ENCODE results near the gene DLEC1.

The DLEC1 gene

DNA sequence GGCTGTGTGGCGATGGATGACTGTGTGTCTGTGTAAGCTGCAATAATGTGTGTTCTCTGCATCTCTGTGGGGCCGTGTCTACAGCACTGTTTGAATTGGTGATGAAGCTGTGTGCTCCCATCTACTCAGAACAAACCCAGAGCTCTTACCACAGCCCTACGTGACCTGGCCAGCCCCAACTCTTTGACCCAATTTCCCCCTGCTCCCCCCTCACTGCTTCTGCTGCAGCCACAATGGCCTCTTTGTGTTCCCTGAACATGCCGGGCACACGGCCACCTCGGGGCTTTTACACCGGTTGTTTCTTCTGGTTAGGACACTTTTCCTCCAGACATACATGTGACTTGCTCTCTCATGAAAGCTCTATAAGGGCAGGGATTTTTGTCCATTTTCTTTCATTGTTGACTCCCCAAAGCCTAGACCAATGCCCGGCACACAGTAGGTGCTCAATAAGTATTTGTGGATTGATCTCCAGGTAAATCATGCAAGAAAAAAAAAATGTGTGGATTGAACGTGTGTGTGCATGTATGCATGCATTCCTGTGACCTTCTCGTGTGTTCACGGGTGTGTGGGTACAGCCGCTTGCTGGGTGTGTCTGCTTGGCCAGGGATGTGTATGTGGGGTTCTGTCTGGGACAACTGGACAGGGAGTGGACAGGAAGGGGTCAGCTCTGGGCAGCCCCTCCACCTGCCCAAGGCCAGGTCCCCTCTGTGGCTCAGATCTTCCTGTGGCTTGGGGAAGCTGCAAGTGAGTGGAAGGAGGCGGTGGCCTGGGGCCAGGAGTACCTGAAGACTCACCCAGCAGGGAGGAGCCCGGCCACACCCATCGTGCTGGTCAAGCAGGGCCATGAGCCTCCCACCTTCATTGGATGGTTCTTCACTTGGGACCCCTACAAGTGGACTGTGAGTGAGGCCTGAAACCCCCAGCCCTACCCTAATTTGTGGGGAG lies 33.7 kb upstream of the DLEC1 start:
- H3K9ac ChIP-seq (ENCODE audit: low read depth, low read length, poor library complexity, severe bottlenecking) = no peak overlapping the region
- H3K36me3 ChIP-seq (ENCODE audit: insufficient read depth, low read length) = peaks cover 17% of the 10 kb centered on the region; the same call in 1 of the 2 replicates
- no peaks in the 10 kb centered on the region for H3K4me1 ChIP-seq (ENCODE audit: insufficient read depth, low read length, poor library complexity, severe bottlenecking)
- H3K4me2 ChIP-seq (ENCODE audit: low read depth, low read length, poor library complexity, severe bottlenecking) = no peak overlapping the region
- H3K9me2 ChIP-seq (replicated peaks; ENCODE audit: low read depth, low read length) = no peaks in the 10 kb centered on the region
- no peaks in the 10 kb centered on the region for H3K79me2 ChIP-seq (ENCODE audit: insufficient read depth, low read length)
- TF ChIP-seq EZH2phosphoT487 (IDR thresholded peaks at IDR 0.05; ENCODE audit: borderline replicate concordance) = no peak
- TF ChIP-seq, protein P1, sequence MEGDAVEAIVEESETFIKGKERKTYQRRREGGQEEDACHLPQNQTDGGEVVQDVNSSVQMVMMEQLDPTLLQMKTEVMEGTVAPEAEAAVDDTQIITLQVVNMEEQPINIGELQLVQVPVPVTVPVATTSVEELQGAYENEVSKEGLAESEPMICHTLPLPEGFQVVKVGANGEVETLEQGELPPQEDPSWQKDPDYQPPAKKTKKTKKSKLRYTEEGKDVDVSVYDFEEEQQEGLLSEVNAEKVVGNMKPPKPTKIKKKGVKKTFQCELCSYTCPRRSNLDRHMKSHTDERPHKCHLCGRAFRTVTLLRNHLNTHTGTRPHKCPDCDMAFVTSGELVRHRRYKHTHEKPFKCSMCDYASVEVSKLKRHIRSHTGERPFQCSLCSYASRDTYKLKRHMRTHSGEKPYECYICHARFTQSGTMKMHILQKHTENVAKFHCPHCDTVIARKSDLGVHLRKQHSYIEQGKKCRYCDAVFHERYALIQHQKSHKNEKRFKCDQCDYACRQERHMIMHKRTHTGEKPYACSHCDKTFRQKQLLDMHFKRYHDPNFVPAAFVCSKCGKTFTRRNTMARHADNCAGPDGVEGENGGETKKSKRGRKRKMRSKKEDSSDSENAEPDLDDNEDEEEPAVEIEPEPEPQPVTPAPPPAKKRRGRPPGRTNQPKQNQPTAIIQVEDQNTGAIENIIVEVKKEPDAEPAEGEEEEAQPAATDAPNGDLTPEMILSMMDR (conservative IDR thresholded peaks at IDR 0.05; ENCODE audit: low read length) = no peak
- H2AFZ ChIP-seq (ENCODE audit: low read length) = no peak overlapping the region
- H4K20me1 ChIP-seq (ENCODE audit: insufficient read depth, low read length, poor library complexity, severe bottlenecking) = no peaks in the 10 kb centered on the region
- no peaks in the 10 kb centered on the region for H3F3A ChIP-seq (ENCODE audit: low read depth)
- H3K27me3 ChIP-seq (ENCODE audit: insufficient read depth, low read length, poor library complexity, severe bottlenecking) = no peaks in the 10 kb centered on the region
- no peaks in the 10 kb centered on the region for H3K9me3 ChIP-seq (ENCODE audit: insufficient read depth, low read depth, low read length)
- H3K4me3 ChIP-seq (ENCODE audit: low read length, poor library complexity, severe bottlenecking) = no peak overlapping the region

DNA sequence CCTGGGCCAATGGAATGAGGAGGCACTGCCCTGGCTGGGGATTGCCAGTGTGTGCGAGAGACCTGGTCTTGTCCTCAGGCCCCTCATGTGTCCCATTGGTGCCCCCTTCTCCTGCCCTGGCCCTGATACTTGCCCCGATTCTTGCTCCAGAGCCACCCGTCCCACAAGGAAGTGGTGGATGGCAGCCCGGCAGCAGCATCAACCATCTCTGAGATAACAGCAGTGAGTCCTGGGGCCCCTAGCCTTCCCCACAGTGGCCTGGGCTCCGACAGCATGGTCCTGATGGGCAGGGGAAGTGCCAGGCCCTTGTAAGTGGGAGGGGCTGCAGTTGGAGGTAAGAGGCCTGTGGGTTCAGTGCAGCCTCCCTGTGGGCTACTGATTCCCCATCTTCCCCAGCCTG lies 33.0 kb upstream of the DLEC1 start:
- Histone ChIP-seq H3K27me3 (ENCODE audit: insufficient read depth, low read length, poor library complexity, severe bottlenecking) (no peaks in the 10 kb centered on the region), H3K4me1 (ENCODE audit: insufficient read depth, low read length, poor library complexity, severe bottlenecking) (no peaks in the 10 kb centered on the region), H3K9ac (ENCODE audit: low read depth, low read length, poor library complexity, severe bottlenecking) (no peak overlapping the region), H3K36me3 (ENCODE audit: insufficient read depth, low read length) (peaks cover 17% of the 10 kb centered on the region; the same call in 1 of the 2 replicates), H3K79me2 (ENCODE audit: insufficient read depth, low read length) (no peaks in the 10 kb centered on the region), H3K9me3 (ENCODE audit: insufficient read depth, low read depth, low read length) (no peaks in the 10 kb centered on the region), H4K20me1 (ENCODE audit: insufficient read depth, low read length, poor library complexity, severe bottlenecking) (no peaks in the 10 kb centered on the region), H3K4me2 (ENCODE audit: low read depth, low read length, poor library complexity, severe bottlenecking) (no peak overlapping the region), H3F3A (ENCODE audit: low read depth) (no peaks in the 10 kb centered on the region), H2AFZ (ENCODE audit: low read length) (no peak overlapping the region), H3K4me3 (ENCODE audit: low read length, poor library complexity, severe bottlenecking) (no peak overlapping the region), H3K9me2 (replicated peaks; ENCODE audit: low read depth, low read length) (no peaks in the 10 kb centered on the region)
- TF ChIP-seq EZH2phosphoT487 (IDR thresholded peaks at IDR 0.05; ENCODE audit: borderline replicate concordance) = no peak
- TF ChIP-seq, protein P1 (conservative IDR thresholded peaks at IDR 0.05; ENCODE audit: low read length) = no peak

DNA sequence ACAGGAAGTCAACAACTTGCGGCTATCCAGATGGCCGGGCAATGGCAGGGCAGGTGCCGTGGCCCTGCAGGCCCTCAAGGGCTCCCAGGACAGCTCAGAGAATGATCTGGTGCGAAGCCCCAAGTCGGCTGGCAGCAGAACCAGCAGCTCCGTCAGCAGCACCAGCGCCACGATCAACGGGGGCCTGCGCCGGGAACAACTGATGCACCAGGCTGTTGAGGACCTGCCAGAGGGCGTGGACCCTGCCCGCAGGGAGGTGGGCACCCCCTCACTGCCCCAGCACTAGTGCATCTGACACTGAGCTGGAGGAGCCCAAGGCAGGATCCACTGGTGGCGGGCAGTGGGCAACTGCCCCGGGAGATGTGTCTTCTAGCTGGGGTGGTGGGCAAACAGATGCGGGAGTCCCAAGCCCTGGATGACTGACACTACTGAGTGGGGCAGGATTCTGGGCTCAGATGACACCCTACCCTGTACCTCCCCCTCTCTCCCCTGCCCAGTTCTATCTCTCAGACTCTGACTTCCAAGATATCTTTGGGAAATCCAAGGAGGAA lies 32.5 kb upstream of the DLEC1 start:
- H4K20me1 ChIP-seq (ENCODE audit: insufficient read depth, low read length, poor library complexity, severe bottlenecking) = no peaks in the 10 kb centered on the region

More for the DNA sequence above, 32.5 kb upstream of the DLEC1 start:
- H3K79me2 ChIP-seq (ENCODE audit: insufficient read depth, low read length) = no peaks in the 10 kb centered on the region
- no peaks in the 10 kb centered on the region for H3K4me1 ChIP-seq (ENCODE audit: insufficient read depth, low read length, poor library complexity, severe bottlenecking)
- no peaks in the 10 kb centered on the region for H3K9me2 ChIP-seq (replicated peaks; ENCODE audit: low read depth, low read length)
- TF ChIP-seq, protein P1 (conservative IDR thresholded peaks at IDR 0.05; ENCODE audit: low read length) = no peak
- H3K4me2 ChIP-seq (ENCODE audit: low read depth, low read length, poor library complexity, severe bottlenecking) = no peak overlapping the region
- H2AFZ ChIP-seq (ENCODE audit: low read length) = no peak overlapping the region
- no peaks in the 10 kb centered on the region for H3F3A ChIP-seq (ENCODE audit: low read depth)
- no peaks in the 10 kb centered on the region for H3K9me3 ChIP-seq (ENCODE audit: insufficient read depth, low read depth, low read length)
- H3K4me3 ChIP-seq (ENCODE audit: low read length, poor library complexity, severe bottlenecking) = no peak overlapping the region
- no peaks in the 10 kb centered on the region for H3K27me3 ChIP-seq (ENCODE audit: insufficient read depth, low read length, poor library complexity, severe bottlenecking)
- no peak overlapping the region for H3K9ac ChIP-seq (ENCODE audit: low read depth, low read length, poor library complexity, severe bottlenecking)
- peaks cover 14% of the 10 kb centered on the region; the same call in 1 of the 2 replicates for H3K36me3 ChIP-seq (ENCODE audit: insufficient read depth, low read length)

Measured in Loucy (cell line).